ENCODE measurements around the gene BCORL1.

BCORL1 gene

GRCh38 chrX:129968968-129969367, 13.5 kb upstream of the BCORL1 start:
- DNase-seq, result no peak

GRCh38 chrX:129976441-129976840, 6.0 kb upstream of the BCORL1 start:
- no peak for DNase-seq

- no peak for DNase-seq
These were observed 3.1 kb upstream of the BCORL1 start for GRCh38 chrX:129979207-129979920.

GRCh38 chrX:129980001-129980401, 2.4 kb upstream of the BCORL1 start:
- DNase-seq, result peak in 1 of 2 donors; percentile 27

- DNase-seq, result no peak
These were observed 1.8 kb upstream of the BCORL1 start for GRCh38 chrX:129980540-129981199.

GRCh38 chrX:129981200-129981553, 1.3 kb upstream of the BCORL1 start:
- DNase-seq, result no peak

GRCh38 chrX:129981752-129982299, 609 bp upstream of the BCORL1 start:
- no peak for DNase-seq

GRCh38 chrX:129983575-129984110, 1.2 kb downstream of the BCORL1 start:
- no peak for DNase-seq

GRCh38 chrX:129984111-129984958, 1.9 kb downstream of the BCORL1 start:
- peak in 1 of 2 donors; percentile 25 for DNase-seq

GRCh38 chrX:129987871-129988270, 5.4 kb downstream of the BCORL1 start:
- DNase-seq, result no peak

- no peak for DNase-seq
These were observed 9.7 kb downstream of the BCORL1 start for GRCh38 chrX:129992181-129992580.

- peak in 1 of 2 donors; percentile 25 for DNase-seq
These were observed 13.7 kb downstream of the BCORL1 start for GRCh38 chrX:129996120-129996519.

GRCh38 chrX:129997086-129997485, 14.7 kb downstream of the BCORL1 start:
- peak; percentile 28 to 64 for DNase-seq

- DNase-seq, result no peak
These were observed 15.6 kb downstream of the BCORL1 start for GRCh38 chrX:129998021-129998420.

GRCh38 chrX:130001893-130002292, 19.5 kb downstream of the BCORL1 start:
- DNase-seq, result no peak

GRCh38 chrX:130002541-130002940, 20.1 kb downstream of the BCORL1 start:
- DNase-seq, result no peak

- DNase-seq, result no peak
These were observed 22.8 kb downstream of the BCORL1 start for GRCh38 chrX:130005089-130005807.

GRCh38 chrX:130009658-130010223, 27.3 kb downstream of the BCORL1 start:
- DNase-seq, result no peak

- DNase-seq, result no peak
These were observed 30.2 kb downstream of the BCORL1 start for GRCh38 chrX:130012683-130013082.

GRCh38 chrX:130013661-130014060, 31.2 kb downstream of the BCORL1 start:
- no peak for DNase-seq

GRCh38 chrX:130014356-130014755, 31.9 kb downstream of the BCORL1 start:
- no peak for DNase-seq

GRCh38 chrX:130014770-130015169, 32.3 kb downstream of the BCORL1 start:
- DNase-seq, result no peak

All from inflammatory macrophage (primary cell).